Measurements from ENCODE around the gene ITGA2B. TPM values are rescaled to one million over a fixed set of nuclear protein-coding genes. Genes with fewer than 3 reads are reported as not detected.
"Not testable (repeated sequence)": the region's sequence is repeated elsewhere in the genome, so short reads cannot be mapped to it uniquely, and the experiment has no call there.

The ITGA2B gene
- total RNA-seq, 2 donors from 2014 or later = 1.0 to 2.6 TPM

DNA sequence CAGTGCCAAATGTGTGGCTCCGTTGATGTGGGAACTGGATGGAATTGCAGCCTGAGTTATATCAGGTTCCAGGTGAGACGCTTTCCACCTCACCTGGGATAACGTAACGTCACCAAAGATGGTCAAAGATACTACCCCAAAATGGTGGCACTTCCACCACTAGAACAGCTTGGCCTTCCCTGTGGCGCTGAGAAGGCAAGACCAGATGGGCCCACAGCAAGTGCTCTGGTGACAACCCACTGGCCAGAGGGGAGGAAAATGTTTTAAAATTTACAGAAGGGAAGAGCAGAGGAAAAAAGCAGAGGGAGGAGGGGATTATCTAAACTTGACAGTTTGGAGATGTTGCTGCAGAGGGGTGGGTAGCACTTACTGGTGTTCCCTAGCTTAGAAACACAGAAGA lies 7.5 kb upstream of the ITGA2B start:
- DNase-seq (ENCODE audit: low spot score) = no peak
- no peak overlapping the region for H3K27ac ChIP-seq
- H3K4me3 ChIP-seq = no peak overlapping the region
- H3K9me3 ChIP-seq = no peaks in the 10 kb centered on the region
- peaks cover 33% of the 10 kb centered on the region for H3K36me3 ChIP-seq
- no peaks in the 10 kb centered on the region for H3K27me3 ChIP-seq
- H3K4me1 ChIP-seq = no peaks in the 10 kb centered on the region
- TF ChIP-seq, protein P1, sequence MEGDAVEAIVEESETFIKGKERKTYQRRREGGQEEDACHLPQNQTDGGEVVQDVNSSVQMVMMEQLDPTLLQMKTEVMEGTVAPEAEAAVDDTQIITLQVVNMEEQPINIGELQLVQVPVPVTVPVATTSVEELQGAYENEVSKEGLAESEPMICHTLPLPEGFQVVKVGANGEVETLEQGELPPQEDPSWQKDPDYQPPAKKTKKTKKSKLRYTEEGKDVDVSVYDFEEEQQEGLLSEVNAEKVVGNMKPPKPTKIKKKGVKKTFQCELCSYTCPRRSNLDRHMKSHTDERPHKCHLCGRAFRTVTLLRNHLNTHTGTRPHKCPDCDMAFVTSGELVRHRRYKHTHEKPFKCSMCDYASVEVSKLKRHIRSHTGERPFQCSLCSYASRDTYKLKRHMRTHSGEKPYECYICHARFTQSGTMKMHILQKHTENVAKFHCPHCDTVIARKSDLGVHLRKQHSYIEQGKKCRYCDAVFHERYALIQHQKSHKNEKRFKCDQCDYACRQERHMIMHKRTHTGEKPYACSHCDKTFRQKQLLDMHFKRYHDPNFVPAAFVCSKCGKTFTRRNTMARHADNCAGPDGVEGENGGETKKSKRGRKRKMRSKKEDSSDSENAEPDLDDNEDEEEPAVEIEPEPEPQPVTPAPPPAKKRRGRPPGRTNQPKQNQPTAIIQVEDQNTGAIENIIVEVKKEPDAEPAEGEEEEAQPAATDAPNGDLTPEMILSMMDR (IDR thresholded peaks at IDR 0.05) = no peak

GRCh38 chr17:44394833-44395232 lies 5.4 kb upstream of the ITGA2B start:
- no peak for DNase-seq (ENCODE audit: low spot score)
- Histone ChIP-seq H3K4me3 (no peak overlapping the region), H3K27me3 (no peaks in the 10 kb centered on the region), H3K27ac (no peak overlapping the region), H3K9me3 (no peaks in the 10 kb centered on the region), H3K36me3 (peaks cover 13% of the 10 kb centered on the region), H3K4me1 (no peaks in the 10 kb centered on the region)
- TF ChIP-seq, protein P1 (IDR thresholded peaks at IDR 0.05) = no peak

GRCh38 chr17:44394112-44394511 lies 4.7 kb upstream of the ITGA2B start:
- not testable (repeated sequence) for H3K4me1 ChIP-seq, H3K27me3 ChIP-seq, H3K36me3 ChIP-seq, H3K9me3 ChIP-seq, H3K4me3 ChIP-seq, H3K27ac ChIP-seq
- peak; percentile 43 for DNase-seq (ENCODE audit: low spot score)

DNA sequence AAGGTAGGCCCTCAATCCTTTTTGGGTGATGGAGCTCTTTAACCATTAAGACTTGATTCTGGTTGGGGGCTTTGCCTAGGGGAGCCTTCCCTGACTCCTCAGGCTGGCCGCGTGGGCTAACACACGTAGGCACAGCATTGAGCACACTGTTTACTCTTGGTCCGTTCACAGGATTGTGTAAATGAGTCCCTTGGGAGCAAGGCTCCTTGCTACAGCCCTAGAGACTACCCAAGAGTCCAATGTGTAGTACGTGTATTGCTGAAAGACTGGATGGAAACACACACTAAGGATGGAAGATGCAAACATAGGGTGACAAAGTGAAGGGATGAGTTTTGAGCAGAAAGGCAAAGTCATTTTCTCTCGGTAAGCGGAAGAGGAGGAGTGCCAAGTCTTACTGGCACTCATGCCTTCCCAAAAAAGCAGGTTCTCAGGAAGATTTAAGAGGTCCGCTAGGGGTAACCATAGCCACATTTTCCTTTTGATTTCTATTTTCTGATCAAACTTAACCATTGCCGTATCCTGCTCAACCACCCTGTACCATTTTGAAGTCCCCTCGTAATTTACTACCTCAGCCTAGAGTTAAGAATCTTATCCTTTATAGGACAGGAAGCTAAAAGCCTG lies 911 bp upstream of the ITGA2B start:
- H3K4me3 ChIP-seq = no peak overlapping the region
- DNase-seq (ENCODE audit: low spot score) = no peak
- H3K36me3 ChIP-seq = no peaks in the 10 kb centered on the region
- no peak overlapping the region for H3K27ac ChIP-seq
- H3K9me3 ChIP-seq = no peaks in the 10 kb centered on the region
- H3K4me1 ChIP-seq = peaks cover 0 to 10% of the 10 kb centered on the region in 2 donors
- H3K27me3 ChIP-seq = no peaks in the 10 kb centered on the region
- TF ChIP-seq, protein P1 (IDR thresholded peaks at IDR 0.05) = no peak

DNA sequence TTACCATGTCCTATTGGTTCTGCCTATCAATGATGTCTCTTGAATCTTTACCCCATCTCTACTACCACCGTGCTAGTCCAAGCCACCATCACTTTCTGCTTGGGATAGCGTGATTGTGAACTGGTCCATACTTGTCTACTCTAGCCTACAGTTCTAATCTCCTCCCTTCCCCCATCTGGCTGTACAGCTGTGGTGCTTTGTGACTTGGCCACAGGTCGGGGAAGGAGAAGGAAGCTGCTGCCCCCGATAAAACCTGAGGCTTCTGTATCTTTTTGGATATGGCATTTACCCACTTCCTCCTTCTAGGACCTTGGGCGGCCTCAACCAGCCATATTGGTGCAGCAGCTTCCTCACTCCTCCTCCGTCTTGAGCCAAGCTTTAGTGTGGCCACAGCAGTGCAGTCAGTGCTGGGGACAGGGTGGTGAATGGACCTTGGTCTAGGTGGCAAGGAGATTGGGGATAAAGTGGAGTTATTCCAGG lies 314 bp upstream of the ITGA2B start:
- Histone ChIP-seq H3K27me3 (no peaks in the 10 kb centered on the region), H3K9me3 (no peaks in the 10 kb centered on the region), H3K27ac (no peak overlapping the region), H3K4me3 (no peak overlapping the region), H3K36me3 (no peaks in the 10 kb centered on the region), H3K4me1 (peaks cover 0 to 16% of the 10 kb centered on the region in 2 donors)
- no peak for DNase-seq (ENCODE audit: low spot score)
- TF ChIP-seq, protein P1 (IDR thresholded peaks at IDR 0.05) = no peak

DNA sequence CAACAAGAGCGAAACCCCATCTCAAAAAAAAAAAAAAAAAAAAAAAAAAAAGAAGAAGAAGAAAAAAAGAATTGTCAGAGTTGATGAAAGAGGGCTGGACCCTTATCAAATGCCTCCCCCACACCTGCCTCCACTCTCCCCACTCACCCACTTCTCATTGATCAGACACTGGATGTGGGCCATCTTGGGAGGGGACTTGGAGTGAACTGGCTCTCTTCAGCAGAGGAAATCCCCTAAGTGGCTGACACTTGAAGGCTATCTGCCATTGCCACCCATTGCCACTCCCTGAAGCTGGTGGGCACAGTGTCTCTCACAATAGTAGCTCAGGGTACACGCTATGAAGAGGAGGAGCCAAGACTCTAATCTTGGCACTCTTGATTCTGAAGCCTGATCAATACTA lies 1.6 kb downstream of the ITGA2B start:
- no peak overlapping the region for H3K27ac ChIP-seq
- no peaks in the 10 kb centered on the region for H3K36me3 ChIP-seq
- DNase-seq (ENCODE audit: low spot score) = no peak
- no peaks in the 10 kb centered on the region for H3K9me3 ChIP-seq
- H3K4me1 ChIP-seq = peaks cover 0 to 21% of the 10 kb centered on the region in 2 donors
- H3K27me3 ChIP-seq = no peaks in the 10 kb centered on the region
- no peak overlapping the region for H3K4me3 ChIP-seq
- TF ChIP-seq, protein P1 (IDR thresholded peaks at IDR 0.05) = no peak

All from right atrium auricular region (tissue), 2 donors.